Activated naive CD8-positive, alpha-beta T cell treated with anti-CD3 and anti-CD28 coated beads for 36 hours (primary cell): ENCODE data around the gene LAMC3. TPM values are rescaled to one million over a fixed set of nuclear protein-coding genes. Genes with fewer than 3 reads are reported as not detected.

ENCODE experiments used
- DNase-seq: peaks from one replicate; pipeline ENCODE4 v3.0.0; 2021
- H3K27ac Mint-ChIP-seq: one replicate; pipeline ENCODE4 v1.8.0; 2022; ENCODE audit warnings: mild to moderate bottlenecking, moderate library complexity, mixed read lengths
- H3K27me3 Mint-ChIP-seq: one replicate; pipeline ENCODE4 v1.8.0; 2022; ENCODE audit warnings: mild to moderate bottlenecking, mixed read lengths
- H3K36me3 Mint-ChIP-seq: one replicate; pipeline ENCODE4 v1.8.0; 2021; ENCODE audit warnings: mild to moderate bottlenecking, mixed read lengths
- H3K4me1 Mint-ChIP-seq: one replicate; pipeline ENCODE4 v1.8.0; 2021; ENCODE audit warnings: mixed read lengths
- H3K4me3 Mint-ChIP-seq: one replicate; pipeline ENCODE4 v1.8.0; 2022; ENCODE audit warnings: mild to moderate bottlenecking, moderate library complexity, mixed read lengths
- H3K9me3 Mint-ChIP-seq: one replicate; pipeline ENCODE4 v1.8.0; 2022; ENCODE audit warnings: mixed read lengths
- total RNA-seq, 2 experiments: library from RNA; stranded (reverse); gene quantifications; one replicate each; pipeline ENCODE4 v1.2.3, GENCODE V29; 2021

Gene LAMC3
- total RNA-seq, 2 experiments from 2014 or later = 0.56 to 0.91 TPM

GRCh38 chr9:131010482-131011273 lies 1.7 kb downstream of the LAMC3 start:
- Mint-ChIP-seq H3K9me3 (no peaks in the 10 kb centered on the region), H3K36me3 (no peaks in the 10 kb centered on the region), H3K4me1 (no peaks in the 10 kb centered on the region), H3K27ac (no peak overlapping the region), H3K27me3 (peaks cover 46% of the 10 kb centered on the region), H3K4me3 (no peak overlapping the region)
- DNase-seq = no peak

- peaks cover 46% of the 10 kb centered on the region for H3K27me3 Mint-ChIP-seq
- H3K4me3 Mint-ChIP-seq = no peak overlapping the region
- DNase-seq = no peak
Observed at GRCh38 chr9:131011274-131012022, 2.5 kb downstream of the LAMC3 start.

GRCh38 chr9:131012023-131012334 lies 3.0 kb downstream of the LAMC3 start:
- Mint-ChIP-seq H3K9me3 (no peaks in the 10 kb centered on the region), H3K27me3 (peaks cover 44% of the 10 kb centered on the region), H3K36me3 (no peaks in the 10 kb centered on the region), H3K27ac (no peak overlapping the region), H3K4me3 (no peak overlapping the region), H3K4me1 (no peaks in the 10 kb centered on the region)
- no peak for DNase-seq

More at GRCh38 chr9:131011274-131012022, 2.5 kb downstream of the LAMC3 start:
- no peak overlapping the region for H3K27ac Mint-ChIP-seq
- no peaks in the 10 kb centered on the region for H3K9me3 Mint-ChIP-seq
- H3K36me3 Mint-ChIP-seq = no peaks in the 10 kb centered on the region
- H3K4me1 Mint-ChIP-seq = no peaks in the 10 kb centered on the region

GRCh38 chr9:131012396-131012917 lies 3.5 kb downstream of the LAMC3 start:
- no peaks in the 10 kb centered on the region for H3K9me3 Mint-ChIP-seq
- no peaks in the 10 kb centered on the region for H3K36me3 Mint-ChIP-seq
- DNase-seq = no peak
- no peak overlapping the region for H3K4me3 Mint-ChIP-seq
- H3K4me1 Mint-ChIP-seq = no peaks in the 10 kb centered on the region
- peaks cover 40% of the 10 kb centered on the region for H3K27me3 Mint-ChIP-seq
- no peak overlapping the region for H3K27ac Mint-ChIP-seq

GRCh38 chr9:131013015-131013755 lies 4.2 kb downstream of the LAMC3 start:
- H3K4me3 Mint-ChIP-seq = no peak overlapping the region
- no peak for DNase-seq
- H3K4me1 Mint-ChIP-seq = no peaks in the 10 kb centered on the region
- no peak overlapping the region for H3K27ac Mint-ChIP-seq
- H3K36me3 Mint-ChIP-seq = no peaks in the 10 kb centered on the region
- H3K27me3 Mint-ChIP-seq = peaks cover 34% of the 10 kb centered on the region
- no peaks in the 10 kb centered on the region for H3K9me3 Mint-ChIP-seq

GRCh38 chr9:131013771-131014676 lies 5.0 kb downstream of the LAMC3 start:
- no peaks in the 10 kb centered on the region for H3K36me3 Mint-ChIP-seq
- H3K27me3 Mint-ChIP-seq = peaks cover 27% of the 10 kb centered on the region
- H3K4me3 Mint-ChIP-seq = no peak overlapping the region
- no peak for DNase-seq
- H3K27ac Mint-ChIP-seq = no peak overlapping the region
- H3K9me3 Mint-ChIP-seq = no peaks in the 10 kb centered on the region
- H3K4me1 Mint-ChIP-seq = no peaks in the 10 kb centered on the region

GRCh38 chr9:131015112-131015511 lies 6.1 kb downstream of the LAMC3 start:
- DNase-seq = no peak
- Mint-ChIP-seq H3K4me1 (no peaks in the 10 kb centered on the region), H3K4me3 (no peak overlapping the region), H3K27me3 (peaks cover 18% of the 10 kb centered on the region), H3K36me3 (no peaks in the 10 kb centered on the region), H3K9me3 (no peaks in the 10 kb centered on the region), H3K27ac (no peak overlapping the region)

- no peak for DNase-seq
- Mint-ChIP-seq H3K27ac (no peak overlapping the region), H3K36me3 (no peaks in the 10 kb centered on the region), H3K4me1 (no peaks in the 10 kb centered on the region), H3K9me3 (no peaks in the 10 kb centered on the region), H3K4me3 (no peak overlapping the region), H3K27me3 (peaks cover 10% of the 10 kb centered on the region)
Observed at GRCh38 chr9:131015876-131016397, 7.0 kb downstream of the LAMC3 start.

- Mint-ChIP-seq H3K27me3 (peaks cover under 1% of the 10 kb centered on the region), H3K27ac (no peak overlapping the region), H3K9me3 (no peaks in the 10 kb centered on the region), H3K4me3 (no peak overlapping the region), H3K4me1 (no peaks in the 10 kb centered on the region), H3K36me3 (no peaks in the 10 kb centered on the region)
- no peak for DNase-seq
Observed at GRCh38 chr9:131017067-131017466, 8.1 kb downstream of the LAMC3 start.

GRCh38 chr9:131018621-131019020 lies 9.6 kb downstream of the LAMC3 start:
- H3K36me3 Mint-ChIP-seq = no peaks in the 10 kb centered on the region
- no peak overlapping the region for H3K27ac Mint-ChIP-seq
- no peaks in the 10 kb centered on the region for H3K4me1 Mint-ChIP-seq
- no peaks in the 10 kb centered on the region for H3K9me3 Mint-ChIP-seq
- no peak overlapping the region for H3K4me3 Mint-ChIP-seq
- H3K27me3 Mint-ChIP-seq = no peaks in the 10 kb centered on the region
- DNase-seq = no peak

GRCh38 chr9:131019388-131020239 lies 10.6 kb downstream of the LAMC3 start:
- Mint-ChIP-seq H3K27me3 (peaks cover 2% of the 10 kb centered on the region), H3K36me3 (no peaks in the 10 kb centered on the region), H3K4me3 (no peak overlapping the region), H3K4me1 (no peaks in the 10 kb centered on the region), H3K27ac (no peak overlapping the region), H3K9me3 (no peaks in the 10 kb centered on the region)
- no peak for DNase-seq

- Mint-ChIP-seq H3K4me1 (no peaks in the 10 kb centered on the region), H3K36me3 (no peaks in the 10 kb centered on the region), H3K27me3 (peaks cover 7% of the 10 kb centered on the region), H3K4me3 (no peak overlapping the region), H3K9me3 (no peaks in the 10 kb centered on the region), H3K27ac (no peak overlapping the region)
- DNase-seq = no peak
Observed at GRCh38 chr9:131020388-131020787, 11.4 kb downstream of the LAMC3 start.

GRCh38 chr9:131020862-131021261 lies 11.9 kb downstream of the LAMC3 start:
- H3K27ac Mint-ChIP-seq = no peak overlapping the region
- H3K4me3 Mint-ChIP-seq = no peak overlapping the region
- no peaks in the 10 kb centered on the region for H3K4me1 Mint-ChIP-seq
- no peak for DNase-seq
- H3K9me3 Mint-ChIP-seq = no peaks in the 10 kb centered on the region
- H3K36me3 Mint-ChIP-seq = no peaks in the 10 kb centered on the region
- H3K27me3 Mint-ChIP-seq = peaks cover 7% of the 10 kb centered on the region
